Nucleus accumbens (tissue), 56 donors: ENCODE data around the gene GIMAP8.

ENCODE experiments used
- DNase-seq, 56 donors: peaks; one replicate each; lab custom pipeline; 2025; lab: John Stamatoyannopoulos, UW

The GIMAP8 gene

GRCh38 chr7:150410680-150411346 lies 39.6 kb upstream of the GIMAP8 start:
- DNase-seq, result peak in 8 of 56 donors; percentile 15 to 29 (median 24)

DNA sequence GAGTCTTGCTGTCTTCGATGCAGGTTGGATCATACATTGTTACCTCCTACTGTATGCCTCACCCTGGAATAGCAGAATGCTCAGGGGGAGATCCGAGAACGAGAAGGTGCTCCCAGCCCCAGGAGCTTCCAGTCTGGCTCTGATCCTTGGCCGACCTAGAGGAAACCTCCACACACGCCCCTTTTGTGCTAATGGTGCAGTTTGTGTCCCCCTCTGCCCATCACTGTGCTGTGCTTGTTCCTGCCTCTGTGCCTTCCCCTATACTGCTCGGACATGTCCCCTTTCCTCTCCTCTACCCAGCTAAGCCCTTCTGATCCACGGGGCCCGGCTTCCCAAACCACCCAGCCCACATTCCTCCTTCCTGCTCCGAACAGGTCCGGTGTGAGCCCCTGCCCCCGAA lies 38.8 kb upstream of the GIMAP8 start:
- no peak for DNase-seq

GRCh38 chr7:150412016-150412415 lies 38.4 kb upstream of the GIMAP8 start:
- no peak for DNase-seq

- no peak for DNase-seq
These were observed 37.6 kb upstream of the GIMAP8 start for GRCh38 chr7:150412518-150413488.

DNA sequence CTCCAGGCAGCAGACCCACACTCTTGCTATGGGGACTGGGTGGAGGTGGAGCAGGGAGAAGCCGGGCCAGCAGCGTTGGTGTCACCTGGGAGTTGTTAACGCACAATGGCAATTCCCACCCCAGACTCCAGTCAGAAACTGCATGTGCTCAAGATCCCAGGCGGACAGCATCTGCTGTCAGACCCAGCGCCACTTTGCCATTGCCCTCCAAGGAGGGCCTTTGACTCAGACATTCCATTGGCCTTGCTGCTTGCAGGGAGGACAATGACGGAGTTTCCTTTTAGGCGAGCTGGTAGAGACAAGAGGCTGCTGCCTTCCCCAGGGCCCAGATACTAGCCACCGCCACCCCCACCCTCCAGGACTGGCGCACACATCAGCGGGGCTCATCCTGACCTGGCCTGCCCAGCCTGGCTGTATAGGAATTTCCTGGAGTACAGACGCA lies 36.8 kb upstream of the GIMAP8 start:
- DNase-seq, result no peak

DNA sequence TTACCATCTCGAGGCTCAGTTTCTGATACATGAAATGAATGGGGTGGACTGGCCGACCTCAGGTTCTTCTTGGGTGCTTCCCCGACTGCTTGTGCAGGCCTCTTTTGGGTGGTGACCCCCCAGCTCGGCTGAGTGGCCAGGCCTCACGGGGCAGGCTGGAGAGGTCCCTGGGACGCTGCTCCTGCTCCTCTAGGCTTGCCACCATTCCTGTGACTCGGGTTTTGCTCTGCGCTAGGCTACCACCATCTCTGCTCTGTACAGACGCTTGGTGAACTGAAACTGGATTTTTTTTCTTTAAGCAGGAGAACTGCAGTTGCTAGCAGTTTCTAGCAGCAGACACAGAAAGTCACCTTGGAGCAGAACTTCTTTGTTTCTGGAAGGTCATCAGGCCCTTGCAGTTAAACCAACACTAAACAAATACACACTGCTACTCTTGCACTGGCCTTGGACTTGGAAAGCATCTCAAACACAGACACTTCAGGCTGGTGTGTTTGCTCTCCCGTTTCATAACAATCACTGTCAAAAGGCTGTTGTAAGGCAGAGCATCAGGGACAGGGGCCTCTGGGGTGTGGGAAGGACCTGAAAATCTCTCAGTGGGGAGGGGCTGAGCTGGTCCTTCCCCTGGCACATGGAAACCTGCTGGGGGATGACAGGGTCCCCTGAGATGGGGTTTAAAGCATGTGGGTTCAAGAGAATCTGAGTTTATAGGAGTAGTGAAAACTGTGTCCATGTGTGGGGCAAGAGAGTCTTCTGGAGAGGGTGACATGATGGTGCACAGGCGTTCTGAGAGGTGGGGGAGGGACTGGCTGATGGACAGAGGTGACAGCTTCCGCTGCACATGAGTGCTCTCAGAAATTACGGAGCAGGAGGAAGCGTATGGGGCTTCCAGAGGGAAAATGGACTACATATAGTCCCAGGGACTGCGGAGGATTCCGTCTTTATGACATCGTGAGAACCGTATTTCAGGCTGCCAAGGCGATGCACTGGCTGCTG lies 35.0 kb upstream of the GIMAP8 start:
- no peak for DNase-seq

DNA sequence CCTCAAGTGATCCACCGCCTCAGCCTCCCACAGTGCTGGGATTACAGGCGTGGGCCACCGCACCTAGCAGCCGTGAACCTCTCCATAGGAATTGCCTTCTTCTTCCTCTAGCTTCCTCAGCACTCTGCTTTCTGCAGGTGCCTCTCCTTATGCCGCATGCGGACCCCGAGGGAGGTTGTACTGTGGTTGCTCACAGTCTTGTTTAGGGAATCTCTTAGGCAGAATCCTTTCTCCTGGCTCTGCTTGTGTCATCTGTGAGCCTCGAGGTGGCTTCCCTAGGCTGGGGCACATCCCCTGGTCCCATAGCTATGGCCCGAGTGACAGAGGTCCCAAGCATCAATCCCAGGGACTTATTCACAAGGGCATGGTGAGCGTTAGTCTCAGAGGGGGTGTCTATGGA lies 33.2 kb upstream of the GIMAP8 start:
- DNase-seq, result no peak

GRCh38 chr7:150417863-150418262 lies 32.6 kb upstream of the GIMAP8 start:
- DNase-seq, result no peak

DNA sequence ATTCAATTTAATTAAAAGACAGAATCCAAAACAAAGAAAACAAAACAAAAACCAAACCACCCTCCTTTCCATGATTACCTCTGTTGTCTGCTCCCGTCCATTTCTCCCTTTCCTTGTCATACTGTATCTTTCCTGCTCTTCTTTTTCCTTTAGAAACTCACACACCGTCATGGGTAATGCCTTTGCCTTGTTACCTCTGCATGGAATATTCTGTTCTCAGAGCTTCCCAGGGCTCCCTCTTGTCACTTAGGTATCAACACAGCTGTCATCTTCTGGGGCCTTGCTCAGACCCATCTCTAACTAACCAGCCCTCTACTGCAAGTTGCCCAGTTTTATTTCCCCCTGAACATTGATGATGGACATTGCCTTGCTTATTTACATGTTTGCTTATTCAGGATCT lies 30.2 kb upstream of the GIMAP8 start:
- no peak for DNase-seq

- DNase-seq, result peak in 48 of 56 donors; percentile 15 to 90 (median 57)
These were observed 29.3 kb upstream of the GIMAP8 start for GRCh38 chr7:150420987-150421674.

- DNase-seq, result no peak
These were observed 28.6 kb upstream of the GIMAP8 start for GRCh38 chr7:150421831-150422230.

DNA sequence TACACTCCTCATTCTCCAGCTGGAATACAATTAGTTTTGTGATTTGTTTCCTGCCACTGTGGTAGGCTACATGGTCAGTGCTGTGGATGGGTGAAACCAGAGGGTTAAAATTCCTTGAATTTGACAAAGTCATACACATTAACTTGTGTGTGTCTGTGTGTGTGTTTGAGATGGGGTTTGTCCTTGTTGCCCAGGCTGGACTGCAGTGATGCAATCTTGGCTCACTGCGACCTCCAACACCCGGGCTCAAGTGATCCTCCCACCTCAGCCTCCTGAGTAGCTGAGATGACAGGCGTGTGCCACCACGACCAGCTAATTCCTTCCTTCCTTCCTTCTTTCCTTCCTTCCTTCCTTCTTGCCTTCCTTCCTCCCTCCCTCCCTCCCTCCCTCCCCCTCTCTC lies 24.8 kb upstream of the GIMAP8 start:
- no peak for DNase-seq

DNA sequence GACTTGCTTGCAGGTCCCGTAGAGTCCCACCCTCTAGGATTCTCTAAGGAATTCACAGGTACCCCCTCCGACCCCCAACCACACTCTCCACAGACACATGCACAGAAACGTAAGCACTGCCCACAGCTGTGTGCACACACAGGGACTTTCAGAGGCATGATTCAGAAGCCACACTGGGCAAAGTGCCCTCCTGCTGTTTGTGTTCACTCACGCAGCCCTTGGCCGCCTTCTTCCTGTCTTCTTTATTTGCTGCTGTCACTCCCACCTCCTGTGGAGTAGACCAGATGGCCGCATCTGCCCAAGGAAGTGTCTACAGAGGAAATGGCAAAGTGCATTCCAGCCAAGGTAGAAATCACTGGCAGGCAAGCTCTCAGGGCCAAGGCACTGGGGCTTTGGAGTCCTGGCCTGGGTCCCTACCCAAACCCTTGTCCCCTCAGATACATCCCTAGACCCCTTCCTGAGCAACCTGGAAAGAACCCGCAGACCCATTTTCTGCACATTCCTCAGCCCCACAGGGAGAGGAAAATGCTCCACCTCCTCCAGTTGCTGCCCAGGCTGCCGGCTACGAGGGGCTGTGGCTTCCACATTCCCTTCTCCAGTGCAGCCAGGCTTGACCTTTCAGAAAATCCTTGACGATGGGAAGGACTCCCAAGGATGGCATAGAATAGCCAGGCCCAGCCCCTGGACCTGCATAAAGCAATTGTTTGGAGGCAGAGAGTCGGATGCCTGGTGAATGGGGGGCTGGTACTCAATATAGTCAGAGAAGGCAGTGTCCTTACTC lies 21.6 kb upstream of the GIMAP8 start:
- peak in 2 of 56 donors; percentile 17 to 22 for DNase-seq

DNA sequence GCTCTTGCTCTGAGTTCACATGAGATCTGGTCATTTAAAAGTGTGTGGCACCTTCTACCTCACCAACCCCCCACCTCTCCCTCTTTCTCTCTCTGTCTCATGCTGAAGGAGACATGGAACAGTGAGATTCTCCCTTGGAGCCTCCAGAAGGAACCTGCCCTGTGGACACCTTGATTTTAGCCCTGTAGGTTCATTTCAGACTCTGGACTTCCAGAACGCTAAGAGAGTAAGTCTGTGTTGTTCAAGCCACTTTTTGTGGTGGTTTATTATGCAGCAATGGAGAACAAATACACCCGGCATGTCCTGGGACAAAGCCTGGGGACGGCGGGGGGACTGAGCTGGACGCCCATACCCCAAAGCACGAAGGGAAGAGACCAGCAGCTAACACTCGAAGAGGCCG lies 20.7 kb upstream of the GIMAP8 start:
- no peak for DNase-seq

DNA sequence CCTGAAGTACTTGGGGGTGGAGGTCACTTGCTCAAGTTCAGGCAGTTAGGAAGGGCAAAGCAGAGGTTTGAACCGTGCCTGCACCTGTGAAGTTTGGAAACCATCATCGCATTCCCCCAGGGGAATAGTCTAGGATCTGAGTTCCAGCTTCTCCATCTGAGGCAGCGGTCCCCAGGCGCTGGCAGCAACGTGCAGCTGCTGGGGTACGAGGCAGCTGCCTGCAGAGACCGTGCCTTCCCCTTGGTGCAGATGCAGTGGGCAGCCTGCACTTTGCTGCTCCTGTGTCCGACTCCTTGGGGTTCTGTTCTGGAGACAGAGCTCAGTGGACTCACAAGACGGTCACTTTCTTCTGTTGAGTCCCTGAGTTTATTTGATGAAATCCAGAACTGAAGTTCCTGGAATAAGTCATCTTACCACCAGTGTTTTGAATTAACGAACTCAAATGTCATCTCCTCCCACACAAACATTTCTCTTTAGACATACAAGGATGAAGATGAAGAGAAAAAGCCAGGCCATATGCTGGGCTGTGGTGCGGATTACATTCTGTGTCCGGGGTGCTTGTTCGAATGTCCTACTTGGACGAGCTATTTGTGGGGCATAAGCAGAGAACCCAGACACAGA lies 19.9 kb upstream of the GIMAP8 start:
- DNase-seq, result no peak

DNA sequence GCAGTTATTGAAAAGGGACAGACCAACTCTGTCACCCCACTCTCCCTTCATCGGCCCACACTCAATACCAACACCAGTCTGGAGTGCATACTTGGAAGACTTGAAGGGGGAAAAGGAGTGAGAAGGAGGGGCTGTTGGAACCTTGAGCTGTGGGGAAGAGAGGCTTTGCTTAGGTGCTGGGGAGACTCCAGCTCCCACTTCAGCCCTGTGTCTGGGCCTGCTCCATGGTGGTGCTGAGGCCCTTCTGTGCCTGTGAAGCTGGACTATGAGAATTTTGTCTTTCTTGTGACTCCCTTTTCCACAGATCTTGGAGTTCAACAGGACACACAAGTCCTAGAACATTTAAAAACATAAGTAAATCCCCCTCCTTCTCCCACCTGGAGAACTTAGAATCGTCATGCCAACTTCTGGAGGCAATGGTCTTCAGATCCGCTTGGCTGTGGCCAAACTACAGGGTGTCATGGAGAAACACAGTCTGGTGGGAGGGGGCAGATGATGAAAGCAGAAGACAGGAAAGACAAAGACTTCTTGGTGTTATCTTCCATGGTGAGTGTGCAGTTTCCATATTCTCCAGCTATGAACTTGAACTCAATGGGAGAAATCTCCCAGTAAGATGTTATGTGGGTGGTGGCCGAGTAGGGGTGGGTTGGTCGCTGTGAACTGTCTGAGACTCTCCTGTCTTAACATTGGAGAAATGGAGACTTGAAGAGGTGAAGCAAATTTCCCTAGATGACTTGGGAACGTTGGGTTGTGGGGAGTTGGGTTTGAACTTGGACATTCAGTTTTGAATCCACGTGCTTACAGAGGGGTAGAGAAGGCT lies 18.4 kb upstream of the GIMAP8 start:
- no peak for DNase-seq
